ENCODE results near the gene FNDC5.

FNDC5 gene

GRCh38 chr1:32813941-32814739 lies 56.6 kb downstream of the FNDC5 start:
- H3K4me1 ChIP-seq (ENCODE audit: control insufficient read depth, low read depth, low read length), result peaks cover 21% of the 10 kb centered on the region
- no peak overlapping the region for H3K9ac ChIP-seq (ENCODE audit: low read length)
- no peaks in the 10 kb centered on the region for H3K27me3 ChIP-seq (ENCODE audit: control insufficient read depth, insufficient read depth, low read length)
- no peaks in the 10 kb centered on the region for H3K9me3 ChIP-seq (ENCODE audit: control insufficient read depth, low read depth, low read length)
- H3K36me3 ChIP-seq (ENCODE audit: control insufficient read depth, low read depth, low read length), result peaks cover 19% of the 10 kb centered on the region
- H3K27ac ChIP-seq (ENCODE audit: low read length), result no peak overlapping the region
- H3K4me3 ChIP-seq (ENCODE audit: low read length), result no peak overlapping the region
